ENCODE measurements around the gene INVS.

DNA sequence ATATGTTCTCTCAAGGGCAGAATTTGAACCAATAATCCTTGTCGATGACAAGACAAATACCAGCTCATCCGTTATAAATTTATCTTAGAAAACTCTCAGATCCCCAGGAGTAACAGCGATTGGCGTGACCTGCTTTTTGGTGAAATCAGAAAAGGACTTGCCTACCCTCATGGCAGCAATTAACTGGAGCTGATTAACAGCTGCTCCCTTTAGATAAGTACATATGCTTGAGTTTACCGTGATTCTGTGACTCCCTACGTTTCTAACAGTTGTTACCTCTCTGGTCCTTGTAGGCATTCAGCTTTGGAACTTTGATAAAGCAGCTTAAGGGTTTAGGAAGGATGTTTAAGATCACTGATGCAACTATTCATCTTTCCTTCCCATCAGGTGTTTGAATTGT, 2.6 kb downstream of the INVS start:
- TF ChIP-seq TOX (CRISPR knock-in tag; IDR thresholded peaks at IDR 0.05; ENCODE audit: borderline replicate concordance) (no peak), BACH2 (CRISPR knock-in tag; IDR thresholded peaks at IDR 0.05; ENCODE audit: borderline replicate concordance) (no peak), CSRNP3 (CRISPR knock-in tag; IDR thresholded peaks at IDR 0.05) (no peak), RARB (CRISPR knock-in tag; IDR thresholded peaks at IDR 0.05) (no peak)

Measured in SK-N-SH treated with all-trans-retinoic acid at 6 μM for 48 hours (cell line).